ENCODE measurements around the gene MSI2.

GRCh38 chr17:57278740-57279387, 22.5 kb downstream of the MSI2 start:
- TF ChIP-seq EZH2 (IDR thresholded peaks at IDR 0.05; ENCODE audit: borderline replicate concordance, insufficient read depth, low read depth, low read length, poor library complexity, severe bottlenecking): no peak
- TF ChIP-seq CTCF (IDR thresholded peaks at IDR 0.05): no peak

All from B cell (primary cell).